GM18511 (cell line): ENCODE results near the gene TSPAN18.

Experiments
- ATAC-seq: cut with Tn5 transposase; IDR thresholded peaks from one replicate; pipeline ENCODE4 v1.9.1; 2021; ENCODE audit warnings: mild to moderate bottlenecking, moderate library complexity; ENCODE audit not compliant: unreplicated experiment

The TSPAN18 gene

DNA sequence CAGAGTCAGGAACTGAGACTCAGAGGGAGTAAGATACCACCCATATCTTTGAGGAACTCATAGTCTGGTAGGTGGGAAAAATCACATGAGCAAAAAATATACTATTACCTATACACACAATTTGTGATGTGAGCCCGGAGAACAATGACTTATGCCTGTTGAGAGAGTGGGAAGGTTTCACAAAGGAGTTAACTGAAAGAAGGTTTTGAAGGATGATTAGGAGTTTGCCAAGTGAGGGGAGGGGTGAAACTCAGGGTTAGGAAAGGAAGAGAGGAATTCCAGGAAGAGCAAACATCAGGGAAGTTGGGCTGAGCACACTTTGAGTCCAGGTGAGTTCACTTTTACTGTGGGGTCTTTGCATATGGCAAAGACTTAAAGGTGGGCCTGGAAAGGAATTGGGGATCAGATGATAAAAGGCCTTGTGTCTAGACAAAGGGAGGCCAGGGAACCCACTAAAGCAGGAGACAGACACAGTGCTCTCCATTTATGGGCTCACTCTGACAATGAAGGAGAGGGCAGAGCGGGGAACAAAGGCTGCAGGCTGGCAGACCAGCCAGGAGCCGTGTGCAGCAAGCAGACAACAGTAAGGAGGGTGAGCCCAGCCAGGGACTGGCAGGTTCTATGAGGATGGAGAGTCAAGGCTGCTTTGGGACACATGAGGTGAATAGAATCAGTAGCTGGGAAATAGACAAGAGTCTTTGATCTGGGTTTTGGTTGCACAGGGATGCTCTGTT lies 33.1 kb downstream of the TSPAN18 start:
- ATAC-seq, result no peak

DNA sequence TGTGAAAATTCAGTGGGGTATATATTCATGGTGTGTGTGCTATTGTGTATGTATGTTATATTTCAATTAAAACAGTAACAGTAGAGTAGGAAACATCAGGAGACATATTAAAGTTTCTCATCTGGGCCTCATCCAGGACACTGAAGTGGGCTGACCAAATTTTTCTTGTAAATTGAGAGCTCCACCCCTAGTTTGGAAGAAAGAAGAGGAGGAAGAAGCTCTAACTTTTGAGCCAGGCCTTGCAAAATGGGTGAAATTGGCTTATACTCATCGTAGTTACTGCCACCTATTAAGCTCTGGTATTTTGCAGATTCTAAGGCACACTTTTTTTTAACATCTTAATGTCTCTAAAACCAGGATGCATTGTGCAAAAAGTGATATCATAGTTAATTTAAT lies 33.7 kb downstream of the TSPAN18 start:
- no peak for ATAC-seq

DNA sequence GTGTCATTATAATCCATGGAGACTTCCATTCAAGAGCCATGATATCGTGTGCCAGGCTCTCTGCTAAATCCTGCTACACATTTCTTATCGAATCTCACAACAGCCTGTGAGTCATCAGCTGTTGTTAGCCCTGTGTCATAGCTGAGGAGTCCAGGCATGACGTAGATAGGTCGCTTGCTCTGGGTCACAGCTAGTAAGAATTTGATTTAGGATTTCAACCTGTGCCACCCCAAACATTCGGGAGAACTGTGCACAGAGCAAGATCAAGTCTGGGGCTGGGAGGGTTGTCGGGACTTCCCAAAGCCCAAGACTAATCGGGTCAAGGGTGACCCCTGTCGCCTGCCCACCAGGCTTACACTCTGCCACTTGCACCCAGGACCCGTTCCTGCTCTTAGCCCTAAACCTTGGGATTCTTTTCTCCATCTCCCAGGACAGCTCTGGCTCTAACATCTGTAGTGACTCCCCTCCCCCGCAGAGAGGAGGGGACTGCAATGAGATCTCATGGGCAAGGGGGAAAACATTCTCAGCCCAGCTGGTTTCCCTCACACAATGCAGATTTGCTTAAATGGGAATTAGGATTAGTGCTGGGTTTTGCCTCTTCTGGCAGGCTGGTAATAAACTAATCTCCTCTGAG lies 34.3 kb downstream of the TSPAN18 start:
- no peak for ATAC-seq

DNA sequence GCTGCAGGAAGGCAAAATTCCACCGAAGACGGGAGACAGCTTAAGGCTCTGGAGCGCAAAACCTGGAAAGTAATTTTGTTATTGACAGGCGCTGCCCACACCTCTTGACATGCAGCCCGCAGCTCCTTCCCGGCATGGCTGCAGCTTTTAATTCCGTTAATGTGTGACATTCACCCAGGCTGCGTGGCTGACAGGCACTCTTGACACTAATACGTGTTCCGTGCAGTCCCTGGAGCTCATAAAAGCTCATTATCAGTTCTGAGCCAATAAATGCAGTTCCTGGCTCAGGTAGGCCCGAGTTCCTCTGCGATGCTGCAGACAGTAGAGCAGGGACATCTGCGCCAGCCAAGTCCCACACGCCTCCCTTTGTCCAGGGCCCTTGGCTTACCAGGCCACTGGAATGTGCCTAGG lies 34.8 kb downstream of the TSPAN18 start:
- no peak for ATAC-seq

DNA sequence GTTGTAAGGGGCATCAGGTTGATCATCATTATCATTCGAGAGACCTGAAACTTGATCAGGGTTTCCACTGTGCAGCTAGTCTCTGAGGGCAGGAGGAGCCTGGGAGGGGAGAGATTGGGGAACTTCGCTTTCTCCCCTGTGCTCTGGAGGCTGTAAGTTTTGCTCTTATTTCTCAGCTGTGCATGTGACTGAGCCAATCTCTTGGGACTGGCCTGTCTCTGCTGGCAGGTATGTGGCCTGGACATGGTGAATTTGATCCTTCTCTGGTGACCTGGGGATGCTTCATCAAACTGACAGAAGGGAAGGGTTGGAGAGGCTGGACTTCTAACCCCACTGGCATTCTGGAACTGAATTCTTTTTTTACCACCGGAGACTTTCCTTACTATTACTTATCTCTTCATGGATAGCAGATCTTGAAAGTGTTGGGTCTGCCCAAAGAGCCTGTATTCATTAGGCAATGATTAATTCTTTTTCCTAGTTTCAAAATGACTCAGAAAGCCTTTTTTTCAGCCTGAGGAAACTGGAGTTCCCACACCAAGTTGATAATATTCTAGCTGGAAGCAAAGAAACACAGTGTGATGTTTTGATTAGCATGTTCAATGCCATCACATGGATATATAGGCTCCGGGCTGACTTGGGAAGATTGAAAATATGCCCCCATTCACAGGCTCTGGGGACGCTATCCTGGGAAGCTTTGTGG lies 36.5 kb downstream of the TSPAN18 start:
- no peak for ATAC-seq

DNA sequence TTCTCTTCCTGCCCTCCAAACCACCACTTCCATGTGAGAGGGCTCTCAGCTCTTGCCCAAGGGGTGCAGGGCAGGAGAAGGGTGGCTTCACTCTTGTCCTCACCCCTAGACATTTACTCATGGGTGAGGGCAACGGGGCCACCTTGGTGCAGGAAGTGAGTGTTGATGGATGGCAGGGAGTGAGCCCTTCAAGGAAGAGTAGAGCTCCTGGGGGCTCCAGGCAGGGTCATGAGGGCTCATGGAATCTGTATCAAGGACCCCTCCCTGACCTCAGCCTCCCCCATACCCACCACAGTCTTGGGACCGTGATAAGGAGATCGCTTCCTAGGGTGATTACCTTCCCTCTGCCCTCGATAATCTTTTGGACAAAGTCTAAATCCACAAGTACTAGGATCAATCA lies 37.8 kb downstream of the TSPAN18 start:
- no peak for ATAC-seq

DNA sequence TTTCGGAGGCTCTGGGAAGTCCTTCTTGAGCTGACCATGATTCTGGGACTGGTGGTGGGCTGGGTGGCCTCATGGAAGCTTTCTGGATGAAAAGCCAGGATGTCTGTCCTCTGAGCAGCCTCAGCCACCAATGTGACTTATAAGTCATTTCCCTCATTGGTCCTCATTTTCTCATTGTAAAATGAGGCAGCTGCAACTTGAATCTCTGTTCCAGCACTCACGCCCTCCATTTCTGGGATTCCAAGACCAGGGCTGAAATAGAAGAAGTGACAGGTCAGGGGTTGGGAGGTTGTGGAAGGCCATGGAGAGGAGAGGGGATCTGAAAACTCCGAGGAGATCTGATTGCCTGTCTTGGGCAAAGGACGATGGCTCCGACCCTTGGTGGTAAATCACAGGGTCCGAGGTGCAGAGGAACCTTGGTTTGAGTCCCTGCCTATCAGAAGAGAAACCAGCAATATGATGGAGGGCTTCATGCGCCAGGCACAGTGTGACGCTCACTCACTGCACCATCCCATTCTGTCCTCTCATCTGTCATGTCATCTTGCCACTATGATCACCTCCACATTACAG lies 38.3 kb downstream of the TSPAN18 start:
- no peak for ATAC-seq

DNA sequence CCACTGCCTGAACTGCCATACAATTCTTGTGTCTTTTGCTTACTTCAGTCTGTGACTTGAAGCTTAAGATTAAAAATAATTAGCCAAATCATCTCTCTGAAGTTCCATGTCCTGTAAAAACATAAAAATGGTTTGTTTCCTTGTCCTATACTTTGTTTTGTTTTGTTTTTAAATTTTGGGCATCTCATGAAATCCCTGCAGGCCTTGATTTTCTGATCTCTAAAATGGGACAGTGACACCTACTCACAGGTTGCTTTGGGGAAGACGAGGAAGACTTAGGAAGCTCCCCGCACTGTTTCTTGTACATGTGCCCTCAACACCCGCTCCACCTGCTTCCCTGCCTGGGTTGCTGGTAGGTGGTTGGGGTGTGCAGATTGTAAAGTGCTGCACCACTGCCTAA lies 38.9 kb downstream of the TSPAN18 start:
- no peak for ATAC-seq

DNA sequence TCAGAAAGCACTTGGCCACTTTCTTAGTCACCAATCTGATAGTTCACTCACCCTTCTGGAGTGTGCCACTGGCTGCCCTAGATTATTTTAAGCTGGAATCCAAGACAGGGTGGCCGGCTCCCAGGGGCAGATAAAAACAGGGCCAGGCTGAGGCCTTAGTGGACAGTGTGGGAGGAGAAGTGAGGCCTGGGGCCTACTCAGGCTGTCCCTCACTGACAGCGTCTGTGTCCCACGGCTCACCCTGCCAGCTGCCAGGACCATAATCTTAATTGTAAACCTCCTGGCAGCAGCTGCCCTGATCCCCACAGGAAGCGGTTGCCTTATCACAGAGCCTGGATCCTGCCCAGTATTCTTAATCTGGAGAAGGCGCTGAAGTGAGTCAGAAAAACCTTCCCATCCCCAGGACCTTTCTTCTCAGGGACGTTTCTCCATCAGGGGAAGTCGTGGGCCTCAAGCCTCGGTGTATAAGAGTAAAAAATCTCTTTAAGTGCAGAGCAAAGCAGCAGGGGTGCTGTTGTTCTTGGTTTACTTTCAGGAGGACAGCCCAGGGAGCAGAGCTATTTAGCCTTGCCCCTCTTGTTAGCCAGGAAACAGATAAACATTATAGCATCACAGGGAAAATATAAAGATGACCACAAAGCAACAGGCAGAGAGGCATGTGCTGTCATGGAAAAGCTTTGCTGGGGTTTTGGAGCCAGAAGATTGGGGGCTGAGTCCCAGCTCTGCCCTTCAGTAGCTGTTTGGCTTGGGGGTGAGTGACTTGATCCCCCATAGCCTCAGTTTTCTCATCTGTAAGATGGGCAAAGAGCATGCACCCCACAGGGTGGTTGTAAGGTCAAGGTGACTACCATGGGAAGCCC lies 39.6 kb downstream of the TSPAN18 start:
- no peak for ATAC-seq

DNA sequence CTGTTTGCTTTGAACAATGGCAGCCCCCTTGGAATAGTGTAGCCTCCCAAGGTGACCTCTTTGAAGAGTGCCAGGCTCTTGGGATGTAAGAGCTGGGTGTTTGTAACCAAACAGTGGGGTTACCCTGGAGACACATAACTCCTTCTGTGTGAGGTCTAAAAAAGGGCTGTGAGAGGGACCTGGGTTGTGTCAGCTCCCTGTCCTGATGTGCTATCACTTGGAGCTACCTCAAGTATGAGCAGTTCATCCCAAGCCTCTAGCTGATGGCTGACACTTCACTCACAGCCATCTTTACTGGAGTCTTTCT lies 40.2 kb downstream of the TSPAN18 start:
- no peak for ATAC-seq

DNA sequence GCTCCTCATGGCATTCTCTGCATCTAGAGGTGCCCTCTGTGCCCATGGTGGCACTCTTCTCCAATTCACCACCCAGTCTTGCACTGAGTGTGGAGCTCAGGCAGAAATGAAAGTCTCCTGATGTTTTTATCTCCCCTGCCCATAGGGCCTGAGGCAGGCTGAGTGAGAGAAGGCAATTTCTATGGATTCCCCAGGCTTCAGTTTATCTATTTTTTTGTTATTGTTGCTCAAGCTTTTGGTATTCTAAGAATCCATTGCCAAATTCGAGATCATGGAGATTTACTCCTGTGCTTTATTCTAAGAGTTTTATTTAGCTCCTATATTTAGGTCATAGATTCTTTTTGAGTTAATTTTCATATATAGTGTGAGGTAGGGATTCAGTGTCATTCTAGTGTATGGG lies 40.7 kb downstream of the TSPAN18 start:
- no peak for ATAC-seq

DNA sequence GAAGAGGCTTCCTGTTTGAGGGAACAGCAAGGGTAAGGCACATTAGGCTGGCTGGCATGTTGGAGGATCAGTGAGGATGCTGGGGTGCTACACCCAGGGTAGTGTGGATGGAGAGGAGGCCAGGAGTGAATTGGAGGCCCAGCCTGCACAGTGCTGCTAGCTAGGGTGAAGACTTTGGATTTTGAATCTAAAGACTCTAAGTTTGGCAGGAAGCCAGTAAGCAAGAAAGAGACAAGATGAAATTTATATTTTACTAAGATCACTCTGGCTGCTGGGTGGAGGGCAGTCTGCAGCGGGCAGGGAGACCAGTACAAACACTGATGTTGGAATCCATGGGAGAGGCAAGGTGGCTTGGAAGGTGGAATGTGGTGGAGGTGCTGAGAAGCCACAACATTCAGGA lies 43.6 kb downstream of the TSPAN18 start:
- no peak for ATAC-seq

DNA sequence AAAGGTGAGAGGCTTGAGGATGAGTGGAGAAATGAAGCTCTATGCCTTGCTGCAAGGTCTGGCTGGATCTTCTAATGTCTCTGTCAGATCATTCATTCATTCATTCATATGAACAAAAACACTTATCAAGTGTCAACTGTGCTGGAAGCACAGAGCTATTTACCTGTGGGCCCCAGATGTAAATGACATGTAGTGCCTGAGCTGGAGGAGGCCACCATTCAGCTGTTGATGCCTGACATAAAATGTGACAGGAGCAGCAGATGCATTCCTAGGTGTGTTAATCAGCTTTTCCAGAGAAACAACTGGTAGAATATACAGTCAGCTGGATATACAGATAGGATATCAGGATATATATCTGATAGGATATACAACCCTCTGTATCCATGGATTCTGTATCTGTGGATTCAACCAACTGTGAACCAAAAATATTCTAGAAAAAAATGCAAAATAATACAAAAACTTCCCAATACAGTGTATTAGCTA lies 44.5 kb downstream of the TSPAN18 start:
- ATAC-seq, result no peak

DNA sequence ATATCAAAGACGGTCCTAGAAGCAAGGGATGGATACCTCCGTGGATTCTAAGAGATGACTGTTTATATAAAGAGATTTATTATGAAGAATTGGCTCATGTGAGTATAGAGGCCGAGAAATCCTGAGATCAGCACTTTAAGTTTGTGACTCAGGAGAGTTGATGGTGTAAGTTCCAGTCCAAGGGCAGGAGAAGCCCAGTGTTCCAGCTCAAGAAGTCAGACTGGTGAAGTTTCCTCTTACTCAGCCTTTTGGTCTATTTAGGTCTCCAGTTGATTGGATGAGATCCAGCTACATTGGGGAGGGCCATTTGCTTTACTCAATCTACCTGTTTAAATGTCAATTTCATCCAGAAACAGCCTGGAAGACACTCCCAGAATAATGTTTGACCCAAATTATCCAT lies 45.1 kb downstream of the TSPAN18 start:
- no peak for ATAC-seq

DNA sequence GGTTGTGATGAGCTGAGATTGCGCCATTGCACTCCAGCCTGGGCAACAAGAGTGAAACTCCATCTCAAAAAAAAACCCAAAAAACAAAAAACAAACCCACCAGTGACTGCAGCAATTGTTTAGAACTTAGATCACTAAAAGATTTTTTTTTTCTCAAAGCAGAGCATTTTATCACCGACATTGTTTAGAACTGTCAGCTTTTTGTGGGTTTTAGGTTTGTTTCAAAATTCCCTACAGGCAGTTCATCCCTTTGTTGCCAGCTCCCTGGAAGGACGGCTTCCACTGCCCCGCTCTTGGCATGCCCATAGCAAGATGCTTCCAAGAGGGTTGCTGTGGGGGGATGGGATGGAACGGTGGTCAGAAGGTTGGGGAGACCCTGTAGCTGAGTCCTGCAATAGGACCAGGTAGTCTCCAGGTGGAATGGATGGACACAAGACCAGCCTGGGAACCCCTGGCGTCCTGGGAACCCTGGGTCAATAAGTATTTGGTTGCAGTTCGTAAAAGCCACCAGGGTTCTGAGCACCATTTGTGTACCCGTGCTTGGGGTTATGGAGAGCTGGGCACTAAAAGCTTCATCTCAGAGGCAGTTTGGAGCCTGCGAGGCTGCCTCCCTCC lies 46.7 kb downstream of the TSPAN18 start:
- no peak for ATAC-seq

DNA sequence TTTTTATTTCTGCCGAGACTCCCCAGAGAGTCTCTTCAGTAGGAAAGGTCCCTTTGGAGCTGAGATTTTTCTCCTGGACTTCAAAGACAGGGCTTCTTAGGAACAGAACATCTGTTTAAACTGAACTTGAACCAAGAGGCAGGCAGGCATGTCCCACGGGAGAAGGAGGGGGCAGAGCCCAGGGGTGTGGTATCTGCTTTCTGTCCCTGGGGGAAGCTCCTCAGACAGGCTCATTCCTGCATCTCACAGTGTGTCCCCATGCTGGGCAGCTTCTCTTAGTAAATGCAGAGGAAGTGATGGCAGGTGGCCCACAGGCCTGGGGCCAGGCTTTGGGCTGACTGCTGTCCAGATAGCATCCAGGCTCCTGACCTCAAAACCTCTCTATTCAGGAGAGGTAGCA lies 47.3 kb downstream of the TSPAN18 start:
- no peak for ATAC-seq

DNA sequence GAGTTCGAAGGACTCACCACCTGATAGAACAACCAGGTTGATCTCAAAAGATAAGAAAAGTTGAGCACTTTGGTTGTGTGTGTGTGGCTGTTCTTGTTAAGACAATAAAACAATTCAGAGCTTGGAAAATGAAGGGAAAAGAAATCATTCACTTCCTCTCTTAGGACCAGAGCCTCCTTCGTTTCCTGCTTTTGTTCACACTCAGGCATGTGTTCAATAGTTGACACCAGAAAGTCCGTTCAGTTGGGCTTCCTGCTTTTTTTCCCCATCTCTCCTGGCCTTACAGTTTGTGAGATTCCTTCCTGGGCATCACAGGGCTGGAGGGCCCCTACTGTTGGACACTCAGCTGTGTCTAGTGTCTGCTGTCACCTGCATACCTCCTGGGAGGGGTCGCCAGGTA lies 48.0 kb downstream of the TSPAN18 start:
- no peak for ATAC-seq

DNA sequence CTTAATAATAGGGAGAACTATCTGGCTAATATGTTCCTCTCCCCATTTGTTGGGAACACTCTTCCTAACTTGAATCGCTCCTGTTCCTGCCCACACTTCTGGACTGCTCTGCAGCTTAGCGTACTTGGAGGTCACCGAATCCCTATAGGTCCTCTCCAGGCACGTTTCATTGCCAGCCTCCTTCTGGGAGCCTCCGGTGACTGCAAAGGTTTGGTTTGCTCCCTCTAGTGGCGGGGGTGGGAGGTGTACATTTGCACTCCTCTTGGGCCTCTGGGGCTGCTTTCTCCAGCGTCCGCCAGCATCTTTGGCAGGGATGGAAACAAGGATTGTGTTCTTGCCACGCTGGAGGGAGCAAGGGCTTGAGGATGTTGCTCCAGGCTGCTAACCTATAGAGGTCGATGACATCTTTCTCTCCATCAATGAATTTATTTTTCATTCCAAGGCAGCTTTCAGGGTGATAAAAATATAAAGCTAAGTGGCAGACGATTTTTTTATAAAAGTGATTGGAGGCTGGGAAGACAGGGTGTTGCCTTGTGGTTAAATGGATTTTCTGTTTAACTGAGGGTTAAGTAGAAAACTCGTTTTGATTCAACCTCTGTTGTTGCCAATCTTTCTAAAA lies 48.7 kb downstream of the TSPAN18 start:
- ATAC-seq, result no peak

DNA sequence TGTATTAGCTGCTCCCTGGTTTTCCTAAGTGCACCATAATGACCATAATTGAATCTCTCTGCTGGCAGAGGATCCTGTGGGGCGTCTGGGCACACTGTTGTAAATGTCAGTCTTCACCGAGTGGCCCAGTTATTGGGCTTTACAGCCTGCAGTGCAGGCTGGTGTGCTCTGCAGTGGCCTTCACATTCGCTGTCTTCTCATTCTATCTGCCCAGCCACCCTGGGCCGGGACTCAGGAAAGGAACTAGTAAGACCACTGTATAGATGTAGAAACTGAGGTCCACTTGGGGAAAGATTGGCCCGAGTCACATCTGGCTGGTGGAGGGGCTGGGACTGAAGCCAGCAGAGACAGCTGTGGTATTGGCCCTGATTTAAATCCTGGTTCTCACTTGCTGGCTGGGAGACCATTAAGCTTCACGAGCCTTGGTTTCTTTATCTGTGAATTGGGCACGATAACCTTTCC lies 49.3 kb downstream of the TSPAN18 start:
- ATAC-seq, result no peak
